SK-N-SH treated with all-trans-retinoic acid at 6 μM for 48 hours (cell line): Measurements from ENCODE around the gene ABI3BP.

Experiments used
- CSRNP3 ChIP-seq: fragments of 250-450 bp; sonication (Bioruptor Pico); IDR thresholded peaks from 2 replicates; pipeline ENCODE4 v1.5.1; 2021; ENCODE audit warnings: mild to moderate bottlenecking, moderate library complexity
- ESRRG ChIP-seq: fragments of 250-450 bp; sonication (Bioruptor Pico); IDR thresholded peaks from 2 replicates; pipeline ENCODE4 v1.6.1; 2021; ENCODE audit warnings: mild to moderate bottlenecking
- GLIS3 ChIP-seq: fragments of 250-450 bp; sonication (Bioruptor Pico); IDR thresholded peaks from 2 replicates; pipeline ENCODE4 v1.5.0; 2020; ENCODE audit warnings: mild to moderate bottlenecking, moderate library complexity
- PATZ1 ChIP-seq: fragments of 250-450 bp; sonication (Bioruptor Pico); IDR thresholded peaks from 2 replicates; pipeline ENCODE4 v1.8.0; 2020; ENCODE audit warnings: mild to moderate bottlenecking, moderate library complexity, borderline replicate concordance
- PPARA ChIP-seq: fragments of 250-450 bp; sonication (Bioruptor Pico); IDR thresholded peaks from 2 replicates; pipeline ENCODE4 v1.5.0; 2020; ENCODE audit warnings: mild to moderate bottlenecking, borderline replicate concordance
- RARB ChIP-seq: fragments of 250-450 bp; sonication (Bioruptor Pico); IDR thresholded peaks from 2 replicates; pipeline ENCODE4 v1.8.0; 2021; ENCODE audit warnings: mild to moderate bottlenecking, moderate library complexity
- SNAI2 ChIP-seq: fragments of 250-450 bp; sonication (Bioruptor Pico); IDR thresholded peaks from 2 replicates; pipeline ENCODE4 v1.5.0; 2020; ENCODE audit warnings: mild to moderate bottlenecking, moderate library complexity
- TCF4 ChIP-seq: fragments of 250-450 bp; sonication (Bioruptor Pico); IDR thresholded peaks from 2 replicates; pipeline ENCODE4 v1.8.0; 2021; ENCODE audit warnings: mild to moderate bottlenecking, moderate library complexity, borderline replicate concordance
- TOX ChIP-seq: fragments of 250-450 bp; sonication (Bioruptor Pico); IDR thresholded peaks from 2 replicates; pipeline ENCODE4 v1.8.0; 2021; ENCODE audit warnings: mild to moderate bottlenecking, moderate library complexity, borderline replicate concordance
- ZC3H10 ChIP-seq: fragments of 250-450 bp; sonication (Bioruptor Pico); IDR thresholded peaks from 2 replicates; pipeline ENCODE4 v1.5.1; 2021; ENCODE audit warnings: mild to moderate bottlenecking, moderate library complexity
- ZFP3 ChIP-seq: fragments of 250-450 bp; sonication (Bioruptor Pico); IDR thresholded peaks from 2 replicates; pipeline ENCODE4 v1.5.0; 2020; ENCODE audit warnings: mild to moderate bottlenecking, moderate library complexity
- ZFP30 ChIP-seq: fragments of 450-650 bp; formaldehyde crosslinking; IDR thresholded peaks from 2 replicates; pipeline ENCODE4 v1.5.0; 2022; ENCODE audit warnings: mild to moderate bottlenecking, moderate library complexity
- ZNF565 ChIP-seq: fragments of 450-650 bp; formaldehyde crosslinking; conservative IDR thresholded peaks from 2 replicates; pipeline ENCODE4 v1.5.0; 2020; ENCODE audit warnings: low read depth, mild to moderate bottlenecking, moderate library complexity
- ZNF70 ChIP-seq: fragments of 450-650 bp; formaldehyde crosslinking; IDR thresholded peaks from 2 replicates; pipeline ENCODE4 v1.5.0; 2020; ENCODE audit warnings: mild to moderate bottlenecking, moderate library complexity

DNA sequence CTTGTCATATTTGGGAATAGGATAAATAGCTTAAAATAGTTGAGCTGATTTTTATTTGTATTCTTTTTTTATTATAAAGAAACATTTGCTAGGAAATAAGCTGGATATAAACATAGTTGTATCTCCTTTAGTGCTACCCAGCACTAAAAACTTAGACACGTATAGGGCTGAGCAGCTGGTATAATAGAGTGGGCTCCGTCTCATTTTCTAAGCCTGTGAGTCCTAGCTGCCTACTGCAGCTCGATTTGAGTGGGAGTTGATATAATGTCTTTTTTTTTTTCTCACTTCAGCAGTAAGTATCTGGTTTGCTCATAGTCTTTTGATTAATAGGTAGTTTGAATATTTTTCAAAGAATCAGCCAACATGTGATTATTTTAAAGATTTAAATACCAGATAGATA, 249.7 kb downstream of the ABI3BP start:
- no peak for TF ChIP-seq PPARA (CRISPR knock-in tag)
- TF ChIP-seq ZFP3 (CRISPR knock-in tag) = no peak
- TF ChIP-seq RARB (CRISPR knock-in tag) = no peak
- no peak for TF ChIP-seq PATZ1 (CRISPR knock-in tag)
- TF ChIP-seq ZFP30 (CRISPR knock-in tag) = no peak
- TF ChIP-seq ZC3H10 (CRISPR knock-in tag) = no peak
- TF ChIP-seq GLIS3 (CRISPR knock-in tag) = no peak
- no peak for TF ChIP-seq CSRNP3 (CRISPR knock-in tag)
- no peak for TF ChIP-seq ESRRG (CRISPR knock-in tag)
- no peak for TF ChIP-seq ZNF565 (CRISPR knock-in tag)
- TF ChIP-seq ZNF70 (CRISPR knock-in tag) = no peak
- TF ChIP-seq SNAI2 = no peak
- no peak for TF ChIP-seq TOX (CRISPR knock-in tag)
- TF ChIP-seq TCF4 (CRISPR knock-in tag) = no peak
